ENCODE results near the gene RRM2.

DNA sequence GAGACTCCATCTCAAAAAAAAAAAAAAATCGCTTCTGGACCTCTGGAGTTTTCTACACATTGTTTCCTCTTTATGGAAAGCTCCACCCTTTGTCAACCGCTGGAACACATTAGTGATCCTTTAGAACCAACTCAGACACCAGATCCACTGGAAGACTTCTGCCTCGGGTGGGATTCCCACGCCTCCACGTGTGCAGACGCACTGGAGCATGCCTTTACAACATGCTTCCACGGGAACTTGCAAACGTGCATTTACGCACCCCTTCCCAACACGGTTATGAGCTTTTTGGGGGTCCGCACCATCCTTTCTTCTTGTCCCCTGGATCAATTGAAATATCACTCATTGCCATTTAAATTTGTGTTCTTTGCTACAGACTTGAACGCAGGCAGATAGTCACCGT is 47.4 kb upstream of the RRM2 start:
- TF ChIP-seq, protein P1, sequence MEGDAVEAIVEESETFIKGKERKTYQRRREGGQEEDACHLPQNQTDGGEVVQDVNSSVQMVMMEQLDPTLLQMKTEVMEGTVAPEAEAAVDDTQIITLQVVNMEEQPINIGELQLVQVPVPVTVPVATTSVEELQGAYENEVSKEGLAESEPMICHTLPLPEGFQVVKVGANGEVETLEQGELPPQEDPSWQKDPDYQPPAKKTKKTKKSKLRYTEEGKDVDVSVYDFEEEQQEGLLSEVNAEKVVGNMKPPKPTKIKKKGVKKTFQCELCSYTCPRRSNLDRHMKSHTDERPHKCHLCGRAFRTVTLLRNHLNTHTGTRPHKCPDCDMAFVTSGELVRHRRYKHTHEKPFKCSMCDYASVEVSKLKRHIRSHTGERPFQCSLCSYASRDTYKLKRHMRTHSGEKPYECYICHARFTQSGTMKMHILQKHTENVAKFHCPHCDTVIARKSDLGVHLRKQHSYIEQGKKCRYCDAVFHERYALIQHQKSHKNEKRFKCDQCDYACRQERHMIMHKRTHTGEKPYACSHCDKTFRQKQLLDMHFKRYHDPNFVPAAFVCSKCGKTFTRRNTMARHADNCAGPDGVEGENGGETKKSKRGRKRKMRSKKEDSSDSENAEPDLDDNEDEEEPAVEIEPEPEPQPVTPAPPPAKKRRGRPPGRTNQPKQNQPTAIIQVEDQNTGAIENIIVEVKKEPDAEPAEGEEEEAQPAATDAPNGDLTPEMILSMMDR (IDR thresholded peaks at IDR 0.05), result no peak
- no peak for TF ChIP-seq POLR2A (IDR thresholded peaks at IDR 0.05)

All from uterus (tissue), 2 donors.